HCT116 (cell line): ENCODE measurements around the gene VIT. TPM values are rescaled to one million over a fixed set of nuclear protein-coding genes. Genes with fewer than 3 reads are reported as not detected.

Experiments
- ATAC-seq: fragments of 200-7000 bp; cut with Tn5 transposase; 2 replicates; pipeline ENCODE4 v1.9.1; 2020; ENCODE audit warnings: mild to moderate bottlenecking, moderate library complexity
- BruUV-seq: library from RNA; stranded (reverse); fragments of 400-500 nt; replicated peaks from 2 replicates; lab custom pipeline; 2021; lab: Mats Ljungman, UMichigan
- CTCF ChIA-PET: fragments of 300-600 bp; sonication (Branson Sonifier 250); formaldehyde crosslinking; loops from one replicate; lab custom pipeline; 2021; ENCODE audit warnings: antibody characterized with exemption; lab: Charles Lee
- POLR2A ChIA-PET: fragments of 300-600, 350-600 bp; sonication (Branson Sonifier 250); formaldehyde crosslinking; loops from one replicate; lab custom pipeline; 2021; ENCODE audit warnings: antibody characterized with exemption; lab: Charles Lee
- RAD21 ChIA-PET, 2 experiments: fragments of 300-600 bp; sonication (Branson Sonifier 250); formaldehyde crosslinking; loops; one replicate each; lab custom pipeline; 2023; ENCODE audit warnings: low total read pairs in 2 of 2; ENCODE audit not compliant: uncharacterized antibody in 2 of 2, unreplicated experiment in 2 of 2, low non-redundant PET in 1 of 2; lab: Charles Lee
- DNase-seq: peaks from one replicate; pipeline ENCODE4 v3.0.0-alpha.2; 2010; ENCODE audit warnings: low read depth, low spot score
- H2AFZ ChIP-seq: fragments of 200-600 bp; shearing (Covaris generic), sonication (generic); 2 replicates; pipeline ENCODE4 v1.6.1; 2017; ENCODE audit warnings: low read depth, mixed run types, mixed read lengths, antibody characterized with exemption, low read length; ENCODE audit not compliant: poor library complexity, severe bottlenecking
- H3K27ac ChIP-seq: 2 replicates; pipeline ENCODE4 v1.5.1; 2012; ENCODE audit warnings: low read depth, low read length
- H3K27me3 ChIP-seq: fragments of 200-600 bp; sonication (generic); 2 replicates; pipeline ENCODE4 v1.6.1; 2016; ENCODE audit warnings: mixed run types, low read length, mixed read lengths; ENCODE audit not compliant: insufficient read depth
- H3K36me3 ChIP-seq, 2 experiments: fragments of 200-500 bp in 1 of 2; fragments of 200-600 bp in 1 of 2; sonication (Bioruptor generic) in 1 of 2; sonication (generic) in 1 of 2; 2 replicates each; pipeline versions ENCODE4 v1.5.1 to v1.6.1; 2014 to 2016; ENCODE audit warnings: low read length in 2 of 2, inconsistent platforms in 1 of 2, mixed read lengths in 1 of 2, mixed run types in 1 of 2; ENCODE audit not compliant: insufficient read depth in 2 of 2, control insufficient read depth in 1 of 2
- H3K4me1 ChIP-seq, 2 experiments: fragments of 200-600 bp in 1 of 2; sonication (generic) in 1 of 2; 2 replicates each; pipeline versions ENCODE4 v1.5.1 to v1.6.1; 2012 to 2017; ENCODE audit warnings: low read length in 2 of 2, inconsistent platforms in 1 of 2, mild to moderate bottlenecking in 1 of 2, mixed read lengths in 1 of 2, mixed run types in 1 of 2, moderate library complexity in 1 of 2; ENCODE audit not compliant: insufficient read depth in 2 of 2, control insufficient read depth in 1 of 2
- H3K4me2 ChIP-seq: fragments of 200-600 bp; sonication (generic); 2 replicates; pipeline ENCODE4 v1.6.1; 2017; ENCODE audit warnings: mixed run types, low read length, mixed read lengths
- H3K4me3 ChIP-seq, 2 experiments: fragments of 200-600 bp in 1 of 2; sonication (generic) in 1 of 2; replicated peaks in 1 of 2; 2 replicates each; pipeline ENCODE4 v1.5.1; 2011 to 2016; ENCODE audit warnings: low read length in 2 of 2, control low read depth in 1 of 2, low read depth in 1 of 2, mild to moderate bottlenecking in 1 of 2, mixed read lengths in 1 of 2, mixed run types in 1 of 2
- H3K79me2 ChIP-seq: fragments of 200-600 bp; sonication (generic); 2 replicates; pipeline ENCODE4 v1.6.1; 2017; ENCODE audit warnings: mild to moderate bottlenecking, mixed run types, low read length, moderate library complexity, mixed read lengths; ENCODE audit not compliant: insufficient read depth
- H3K9ac ChIP-seq: fragments of 200-600 bp; sonication (generic); 2 replicates; pipeline ENCODE4 v1.6.1; 2016; ENCODE audit warnings: low read length, mixed read lengths
- H3K9me2 ChIP-seq: fragments of 200-600 bp; sonication (generic), shearing (Covaris generic); 2 replicates; pipeline ENCODE4 v1.6.1; 2017; ENCODE audit warnings: mixed run types, mild to moderate bottlenecking, moderate library complexity; ENCODE audit not compliant: insufficient read depth
- H3K9me3 ChIP-seq, 2 experiments: fragments of 200-500 bp in 1 of 2; fragments of 200-600 bp in 1 of 2; sonication (Bioruptor generic) in 1 of 2; sonication (generic) in 1 of 2; 2 replicates each; pipeline ENCODE4 v1.6.1; 2014 to 2017; ENCODE audit warnings: low read length in 2 of 2, mixed read lengths in 2 of 2, inconsistent platforms in 1 of 2, low read depth in 1 of 2, mild to moderate bottlenecking in 1 of 2, mixed run types in 1 of 2, moderate library complexity in 1 of 2; ENCODE audit not compliant: control insufficient read depth in 1 of 2, insufficient read depth in 1 of 2
- H4K20me1 ChIP-seq: fragments of 200-600 bp; sonication (generic), shearing (Covaris generic); 2 replicates; pipeline ENCODE4 v1.6.1; 2017; ENCODE audit warnings: mixed run types, mild to moderate bottlenecking, moderate library complexity; ENCODE audit not compliant: insufficient read depth
- EGR1 ChIP-seq: IDR thresholded peaks from 2 replicates; pipeline ENCODE4 v1.6.1; 2012; ENCODE audit warnings: low read depth
- ELF1 ChIP-seq: IDR thresholded peaks from 2 replicates; pipeline ENCODE4 v1.6.1; 2012; ENCODE audit warnings: low read depth, borderline replicate concordance
- EZH2 ChIP-seq: fragments of 200-600 bp; sonication (generic); IDR thresholded peaks from 2 replicates; pipeline ENCODE4 v1.6.1; 2017; ENCODE audit warnings: antibody characterized with exemption, mixed run types
- EZH2phosphoT487 ChIP-seq: fragments of 200-600 bp; IDR thresholded peaks from 2 replicates; pipeline ENCODE4 v1.6.1; 2018; ENCODE audit warnings: antibody characterized with exemption, borderline replicate concordance
- FOSL1 ChIP-seq: IDR thresholded peaks from 2 replicates; pipeline ENCODE4 v1.6.1; 2012; ENCODE audit warnings: low read depth
- JUND ChIP-seq: IDR thresholded peaks from 2 replicates; pipeline ENCODE4 v1.6.1; 2012
- POLR2A ChIP-seq: IDR thresholded peaks from 2 replicates; pipeline ENCODE4 v1.7.0; 2011; ENCODE audit warnings: borderline replicate concordance; ENCODE audit not compliant: insufficient read depth, insufficient read length; ENCODE audit errors: extremely low read depth
- POLR2AphosphoS5 ChIP-seq: IDR thresholded peaks from 2 replicates; pipeline ENCODE4 v1.6.1; 2011; ENCODE audit warnings: mild to moderate bottlenecking, low read depth, low read length, moderate library complexity
- RAD21 ChIP-seq: IDR thresholded peaks from 2 replicates; pipeline ENCODE4 v1.6.1; 2012; ENCODE audit warnings: low read depth, mild to moderate bottlenecking
- SRF ChIP-seq: IDR thresholded peaks from 2 replicates; pipeline ENCODE4 v1.6.1; 2012; ENCODE audit warnings: low read depth
- TCF7L2 ChIP-seq: IDR thresholded peaks from 2 replicates; pipeline ENCODE4 v1.7.0; 2011; ENCODE audit warnings: borderline replicate concordance, inconsistent platforms; ENCODE audit not compliant: insufficient read depth, insufficient read length; ENCODE audit errors: extremely low read depth
- YY1 ChIP-seq: IDR thresholded peaks from 2 replicates; pipeline ENCODE4 v1.6.1; 2011; ENCODE audit warnings: low read length, low read depth, moderate library complexity, mild to moderate bottlenecking; ENCODE audit not compliant: insufficient replicate concordance; ENCODE audit errors: extremely low read depth
- intact Hi-C: fragments of 100-400 bp; cut with micrococcal nuclease; formaldehyde crosslinking; loops from 2 replicates; pipeline ENCODE4 v1.10.0; 2022
- total RNA-seq: library from RNA; stranded (reverse); gene quantifications from one replicate; pipeline ENCODE4 v1.2.1, GENCODE V29; 2021; ENCODE audit not compliant: unreplicated experiment
- TF ChIP-seq, protein P1 (sequence below), 3 experiments: fragments of 200-600 bp in 1 of 3; sonication (generic) in 1 of 3; IDR thresholded peaks in 2 of 3; conservative IDR thresholded peaks in 1 of 3; 2 replicates each; pipeline ENCODE4 v1.5.1; 2012 to 2017; ENCODE audit warnings: low read depth in 2 of 3, low read length in 2 of 3, antibody characterized with exemption in 1 of 3, borderline replicate concordance in 1 of 3, control low read depth in 1 of 3, mild to moderate bottlenecking in 1 of 3, mixed read lengths in 1 of 3, mixed run types in 1 of 3, moderate library complexity in 1 of 3; ENCODE audit not compliant: insufficient read depth in 1 of 3
- TF ChIP-seq, protein P2 (sequence below): IDR thresholded peaks from 2 replicates; pipeline ENCODE4 v1.6.1; 2012; ENCODE audit warnings: low read depth
- TF ChIP-seq, protein P3 (sequence below): IDR thresholded peaks from 2 replicates; pipeline ENCODE4 v1.6.1; 2012

The VIT gene
- total RNA-seq, 1 experiment from 2014 or later = not detected

DNA sequence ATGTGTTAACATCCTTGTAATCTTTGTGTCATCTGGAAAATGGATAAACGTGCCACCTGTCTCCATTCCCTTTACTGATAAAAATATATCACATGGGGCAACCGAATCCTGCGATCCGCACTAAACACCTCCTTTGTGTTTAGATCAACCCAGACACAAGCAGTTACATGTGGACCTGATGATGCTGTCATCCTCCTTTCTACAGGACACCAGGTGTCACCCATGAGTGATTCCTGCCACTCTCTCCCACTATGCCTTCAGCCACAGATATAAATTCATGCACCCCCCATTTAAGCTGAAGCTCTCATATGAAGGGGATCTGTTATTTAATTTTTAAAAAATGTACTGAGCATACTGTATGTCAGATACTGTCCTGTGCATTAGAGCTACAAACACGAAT, 81.3 kb downstream of the VIT start:
- Histone ChIP-seq H3K79me2 (no peaks in the 10 kb centered on the region), H3K27ac (no peak overlapping the region), H3K4me1 (no peaks in the 10 kb centered on the region), H4K20me1 (no peaks in the 10 kb centered on the region), H3K9me2 (no peaks in the 10 kb centered on the region), H3K36me3 (no peaks in the 10 kb centered on the region), H3K9me3 (no peaks in the 10 kb centered on the region), H3K4me2 (no peak overlapping the region), H2AFZ (no peak overlapping the region), H3K4me3 (no peak overlapping the region), H3K27me3 (no peaks in the 10 kb centered on the region), H3K9ac (no peak overlapping the region)
- CTCF ChIA-PET = no interaction called here
- no peak for DNase-seq
- RAD21 ChIA-PET = no interaction called here
- POLR2A ChIA-PET = no interaction called here
- ATAC-seq = peak; percentile 57; the same call in 1 of the 2 replicates
- BruUV-seq = no TSS peak
- intact Hi-C loops = no loop called here
- TF ChIP-seq TCF7L2 (no peak), ELF1 (no peak), JUND (no peak), RAD21 (0 out of 2 replicates have a peak, but pooled peaks have one; percentile 7), POLR2AphosphoS5 (no peak), EZH2 (no peak)

DNA sequence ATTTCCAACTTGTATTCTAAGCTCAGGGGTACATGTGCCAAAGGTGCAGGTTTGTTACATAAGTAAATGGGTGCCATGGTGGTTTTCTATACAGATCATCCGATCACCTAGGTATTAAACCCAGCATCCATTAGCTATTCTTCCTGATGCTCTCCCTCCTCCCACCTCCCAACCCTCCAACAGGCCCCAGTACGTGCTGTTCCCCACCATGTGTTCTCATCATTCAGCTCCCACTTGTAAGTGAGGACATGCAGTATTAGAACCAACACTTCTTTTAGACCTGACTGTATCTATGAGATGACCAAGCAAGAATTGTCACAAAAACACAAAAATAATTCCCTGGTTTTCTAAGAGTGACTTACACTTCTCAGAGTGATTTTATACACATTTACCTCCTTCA, 83.0 kb downstream of the VIT start:
- no peaks in the 10 kb centered on the region for H3K4me1 ChIP-seq
- no peaks in the 10 kb centered on the region for H3K27me3 ChIP-seq
- H3K9ac ChIP-seq = no peak overlapping the region
- no peaks in the 10 kb centered on the region for H3K9me2 ChIP-seq
- ATAC-seq (no peak), DNase-seq (no peak)
- intact Hi-C loops = no loop called here
- no peak overlapping the region for H3K4me2 ChIP-seq
- no peak overlapping the region for H3K27ac ChIP-seq
- H2AFZ ChIP-seq = no peak overlapping the region
- RAD21 ChIA-PET = no interaction called here
- H4K20me1 ChIP-seq = no peaks in the 10 kb centered on the region
- no peak overlapping the region for H3K4me3 ChIP-seq
- CTCF ChIA-PET = interaction anchor here (1.2 to 1.8 kb wide), 2 partner anchors 9 kb away, joined by 3 to 10 read pairs; no protein-coding TSS in a partner anchor
- BruUV-seq = no TSS peak
- no peaks in the 10 kb centered on the region for H3K36me3 ChIP-seq
- no peaks in the 10 kb centered on the region for H3K79me2 ChIP-seq
- H3K9me3 ChIP-seq = no peaks in the 10 kb centered on the region
- POLR2A ChIA-PET = no interaction called here
- no peak for TF ChIP-seq EZH2phosphoT487
- no peak for TF ChIP-seq POLR2A
- TF ChIP-seq ELF1 = no peak
- TF ChIP-seq, protein P1, sequence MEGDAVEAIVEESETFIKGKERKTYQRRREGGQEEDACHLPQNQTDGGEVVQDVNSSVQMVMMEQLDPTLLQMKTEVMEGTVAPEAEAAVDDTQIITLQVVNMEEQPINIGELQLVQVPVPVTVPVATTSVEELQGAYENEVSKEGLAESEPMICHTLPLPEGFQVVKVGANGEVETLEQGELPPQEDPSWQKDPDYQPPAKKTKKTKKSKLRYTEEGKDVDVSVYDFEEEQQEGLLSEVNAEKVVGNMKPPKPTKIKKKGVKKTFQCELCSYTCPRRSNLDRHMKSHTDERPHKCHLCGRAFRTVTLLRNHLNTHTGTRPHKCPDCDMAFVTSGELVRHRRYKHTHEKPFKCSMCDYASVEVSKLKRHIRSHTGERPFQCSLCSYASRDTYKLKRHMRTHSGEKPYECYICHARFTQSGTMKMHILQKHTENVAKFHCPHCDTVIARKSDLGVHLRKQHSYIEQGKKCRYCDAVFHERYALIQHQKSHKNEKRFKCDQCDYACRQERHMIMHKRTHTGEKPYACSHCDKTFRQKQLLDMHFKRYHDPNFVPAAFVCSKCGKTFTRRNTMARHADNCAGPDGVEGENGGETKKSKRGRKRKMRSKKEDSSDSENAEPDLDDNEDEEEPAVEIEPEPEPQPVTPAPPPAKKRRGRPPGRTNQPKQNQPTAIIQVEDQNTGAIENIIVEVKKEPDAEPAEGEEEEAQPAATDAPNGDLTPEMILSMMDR (IDR thresholded peaks at IDR 0.05 in 2 of 3, conservative IDR thresholded peaks at IDR 0.05 in 1 of 3; ENCODE audit: borderline replicate concordance in 1 of 3, insufficient read depth in 1 of 3, low read depth in 2 of 3, low read length in 2 of 3) = no peak
- TF ChIP-seq FOSL1 = no peak
- no peak for TF ChIP-seq POLR2AphosphoS5
- TF ChIP-seq, protein P2, sequence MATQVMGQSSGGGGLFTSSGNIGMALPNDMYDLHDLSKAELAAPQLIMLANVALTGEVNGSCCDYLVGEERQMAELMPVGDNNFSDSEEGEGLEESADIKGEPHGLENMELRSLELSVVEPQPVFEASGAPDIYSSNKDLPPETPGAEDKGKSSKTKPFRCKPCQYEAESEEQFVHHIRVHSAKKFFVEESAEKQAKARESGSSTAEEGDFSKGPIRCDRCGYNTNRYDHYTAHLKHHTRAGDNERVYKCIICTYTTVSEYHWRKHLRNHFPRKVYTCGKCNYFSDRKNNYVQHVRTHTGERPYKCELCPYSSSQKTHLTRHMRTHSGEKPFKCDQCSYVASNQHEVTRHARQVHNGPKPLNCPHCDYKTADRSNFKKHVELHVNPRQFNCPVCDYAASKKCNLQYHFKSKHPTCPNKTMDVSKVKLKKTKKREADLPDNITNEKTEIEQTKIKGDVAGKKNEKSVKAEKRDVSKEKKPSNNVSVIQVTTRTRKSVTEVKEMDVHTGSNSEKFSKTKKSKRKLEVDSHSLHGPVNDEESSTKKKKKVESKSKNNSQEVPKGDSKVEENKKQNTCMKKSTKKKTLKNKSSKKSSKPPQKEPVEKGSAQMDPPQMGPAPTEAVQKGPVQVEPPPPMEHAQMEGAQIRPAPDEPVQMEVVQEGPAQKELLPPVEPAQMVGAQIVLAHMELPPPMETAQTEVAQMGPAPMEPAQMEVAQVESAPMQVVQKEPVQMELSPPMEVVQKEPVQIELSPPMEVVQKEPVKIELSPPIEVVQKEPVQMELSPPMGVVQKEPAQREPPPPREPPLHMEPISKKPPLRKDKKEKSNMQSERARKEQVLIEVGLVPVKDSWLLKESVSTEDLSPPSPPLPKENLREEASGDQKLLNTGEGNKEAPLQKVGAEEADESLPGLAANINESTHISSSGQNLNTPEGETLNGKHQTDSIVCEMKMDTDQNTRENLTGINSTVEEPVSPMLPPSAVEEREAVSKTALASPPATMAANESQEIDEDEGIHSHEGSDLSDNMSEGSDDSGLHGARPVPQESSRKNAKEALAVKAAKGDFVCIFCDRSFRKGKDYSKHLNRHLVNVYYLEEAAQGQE = no peak
- TF ChIP-seq, protein P3, sequence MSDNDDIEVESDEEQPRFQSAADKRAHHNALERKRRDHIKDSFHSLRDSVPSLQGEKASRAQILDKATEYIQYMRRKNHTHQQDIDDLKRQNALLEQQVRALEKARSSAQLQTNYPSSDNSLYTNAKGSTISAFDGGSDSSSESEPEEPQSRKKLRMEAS = no peak
- TF ChIP-seq SRF = no peak
- TF ChIP-seq JUND = no peak
- no peak for TF ChIP-seq EGR1
- TF ChIP-seq RAD21 = no peak
- TF ChIP-seq YY1 = no peak
